K562 (cell line): ENCODE results near the gene VSIG10L2. TPM values are rescaled to one million over a fixed set of nuclear protein-coding genes. Genes with fewer than 3 reads are reported as not detected.

Experiments
- CUX1 ChIP-seq: fragments of 200-800 bp; sonication (Bioruptor generic); IDR thresholded peaks from 2 replicates; pipeline ENCODE4 v1.6.1; 2016; ENCODE audit warnings: missing genetic modification characterization, missing compliant biosample characterization
- GMEB1 ChIP-seq: fragments of 250-450 bp; sonication (Bioruptor Pico); IDR thresholded peaks from 2 replicates; pipeline ENCODE4 v1.4.0; 2020; ENCODE audit warnings: mild to moderate bottlenecking
- HBP1 ChIP-seq: fragments of 450-650 bp; formaldehyde crosslinking; IDR thresholded peaks from 2 replicates; pipeline ENCODE4 v1.4.0; 2022; ENCODE audit warnings: missing genetic modification characterization
- MYNN ChIP-seq, 2 experiments: sonication (generic); formaldehyde crosslinking in 1 of 2; IDR thresholded peaks; 2 replicates each; pipeline versions ENCODE4 v1.5.0 to v1.6.1; 2016 to 2020; ENCODE audit warnings: antibody characterized with exemption in 1 of 2, missing genetic modification reagents in 1 of 2
- NCOA4 ChIP-seq: fragments of 450-650 bp; IDR thresholded peaks from 2 replicates; pipeline ENCODE4 v1.6.1; 2018; ENCODE audit warnings: mild to moderate bottlenecking; ENCODE audit not compliant: partially characterized antibody
- SRSF7 ChIP-seq: fragments of 200-400 bp; formaldehyde crosslinking; optimal IDR thresholded peaks from 2 replicates; pipeline ENCODE3; 2017; ENCODE audit warnings: mild to moderate bottlenecking, low read depth, low read length
- TEAD4 ChIP-seq, 2 experiments: sonication (generic) in 1 of 2; formaldehyde crosslinking in 1 of 2; IDR thresholded peaks; 2 replicates each; pipeline versions ENCODE4 v1.6.1 to v1.8.0; 2012 to 2022; ENCODE audit warnings: borderline replicate concordance in 1 of 2, inconsistent platforms in 1 of 2, low read length in 1 of 2, mild to moderate bottlenecking in 1 of 2, missing genetic modification reagents in 1 of 2
- THRB ChIP-seq: fragments of 450-650 bp; formaldehyde crosslinking; conservative IDR thresholded peaks from 2 replicates; pipeline ENCODE4 v1.4.0; 2022; ENCODE audit warnings: mild to moderate bottlenecking, missing genetic modification characterization
- XRCC5 ChIP-seq: fragments of 200-400 bp; formaldehyde crosslinking; IDR thresholded peaks from 2 replicates; pipeline ENCODE4 v1.6.1; 2017; ENCODE audit warnings: low read depth, mild to moderate bottlenecking, low read length
- ZNF764 ChIP-seq: fragments of 250-450 bp; sonication (Bioruptor Pico); IDR thresholded peaks from 2 replicates; pipeline ENCODE4 v1.4.0; 2020; ENCODE audit warnings: low read depth, mild to moderate bottlenecking, moderate library complexity
- polyA plus RNA-seq, 8 experiments: library from polyadenylated mRNA; depleted of rRNA in 4 of 8; stranded (reverse) in 5 of 8; unstranded in 3 of 8; fragments of >200 nt; fragmentation: Nextera tagmentation in 2 of 8; fragmentation: Illumina TruSeq in 1 of 8; extraction: Ambion mirVana in 2 of 8; extraction: Trizol in 1 of 8; gene quantifications; 2 replicates each; pipeline versions ENCODE4 v1.2.1 to v1.2.3, GENCODE V29; 2011 to 2014; ENCODE audit warnings: inconsistent platforms in 1 of 8, missing spikeins in 1 of 8
- total RNA-seq, 7 experiments: library from RNA; depleted of rRNA in 6 of 7; stranded (reverse); fragments of >200 nt in 6 of 7; fragmentation: Illumina TruSeq in 2 of 7; extraction: Trizol in 2 of 7; gene quantifications; 2 replicates each; pipeline versions ENCODE4 v1.2.1 to v1.2.3, GENCODE V29; 2011 to 2021; ENCODE audit warnings: low replicate concordance in 1 of 7
- TF ChIP-seq, protein P1 (sequence below), 2 experiments: fragments of 200-800 bp in 1 of 2; sonication (Bioruptor generic) in 1 of 2; sonication (generic) in 1 of 2; formaldehyde crosslinking in 1 of 2; IDR thresholded peaks in 1 of 2; conservative IDR thresholded peaks in 1 of 2; 2 replicates each; pipeline versions ENCODE4 v1.5.0 to v1.6.1; 2016 to 2020; ENCODE audit warnings: missing compliant biosample characterization in 1 of 2, missing genetic modification characterization in 1 of 2, missing genetic modification reagents in 1 of 2
- TF ChIP-seq, protein P2 (sequence below): sonication (generic); formaldehyde crosslinking; IDR thresholded peaks from 2 replicates; pipeline ENCODE4 v1.8.1; 2023; ENCODE audit warnings: mild to moderate bottlenecking, missing genetic modification reagents, moderate library complexity

The VSIG10L2 gene
- total and polyA plus RNA-seq, 9 of the 15 experiments (the other 6 are each of a cell fraction or from before 2014, with no cell fraction given), result not detected

GRCh38 chr11:125902927-125903710 lies 42.7 kb upstream of the VSIG10L2 start, which contains the start of gene PUS3 (continued):
- TF ChIP-seq HBP1 (CRISPR knock-in tag) (no peak), ZNF764 (no peak), NCOA4 (no peak), SRSF7 (no peak), GMEB1 (CRISPR knock-in tag) (peak; percentile 80), TEAD4 (IDR thresholded peaks at IDR 0.05; ENCODE audit: low read length) (0 out of 2 replicates have a peak, but pooled peaks have one; percentile 12), TEAD4 (CRISPR knock-in tag; IDR thresholded peaks at IDR 0.05; ENCODE audit: borderline replicate concordance) (no peak), CUX1 (CRISPR knock-in tag) (no peak), THRB (CRISPR knock-in tag) (no peak), MYNN (IDR thresholded peaks at IDR 0.05) (no peak), MYNN (CRISPR knock-in tag; IDR thresholded peaks at IDR 0.05) (no peak), XRCC5 (no peak)
- TF ChIP-seq, protein P1, sequence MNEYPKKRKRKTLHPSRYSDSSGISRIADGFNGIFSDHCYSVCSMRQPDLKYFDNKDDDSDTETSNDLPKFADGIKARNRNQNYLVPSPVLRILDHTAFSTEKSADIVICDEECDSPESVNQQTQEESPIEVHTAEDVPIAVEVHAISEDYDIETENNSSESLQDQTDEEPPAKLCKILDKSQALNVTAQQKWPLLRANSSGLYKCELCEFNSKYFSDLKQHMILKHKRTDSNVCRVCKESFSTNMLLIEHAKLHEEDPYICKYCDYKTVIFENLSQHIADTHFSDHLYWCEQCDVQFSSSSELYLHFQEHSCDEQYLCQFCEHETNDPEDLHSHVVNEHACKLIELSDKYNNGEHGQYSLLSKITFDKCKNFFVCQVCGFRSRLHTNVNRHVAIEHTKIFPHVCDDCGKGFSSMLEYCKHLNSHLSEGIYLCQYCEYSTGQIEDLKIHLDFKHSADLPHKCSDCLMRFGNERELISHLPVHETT (CRISPR knock-in tag; conservative IDR thresholded peaks at IDR 0.05 in 1 of 2, IDR thresholded peaks at IDR 0.05 in 1 of 2), result no peak
- TF ChIP-seq, protein P2, sequence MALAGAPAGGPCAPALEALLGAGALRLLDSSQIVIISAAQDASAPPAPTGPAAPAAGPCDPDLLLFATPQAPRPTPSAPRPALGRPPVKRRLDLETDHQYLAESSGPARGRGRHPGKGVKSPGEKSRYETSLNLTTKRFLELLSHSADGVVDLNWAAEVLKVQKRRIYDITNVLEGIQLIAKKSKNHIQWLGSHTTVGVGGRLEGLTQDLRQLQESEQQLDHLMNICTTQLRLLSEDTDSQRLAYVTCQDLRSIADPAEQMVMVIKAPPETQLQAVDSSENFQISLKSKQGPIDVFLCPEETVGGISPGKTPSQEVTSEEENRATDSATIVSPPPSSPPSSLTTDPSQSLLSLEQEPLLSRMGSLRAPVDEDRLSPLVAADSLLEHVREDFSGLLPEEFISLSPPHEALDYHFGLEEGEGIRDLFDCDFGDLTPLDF (CRISPR knock-in tag), result no peak
